DND-41 (cell line): ENCODE data around the gene KCNK4.

ENCODE experiments used
- CTCF ChIP-seq: IDR thresholded peaks from 2 replicates; pipeline ENCODE4 v1.5.1; 2012; ENCODE audit warnings: borderline replicate concordance, low read length, moderate library complexity, mild to moderate bottlenecking; ENCODE audit not compliant: poor library complexity, severe bottlenecking; ENCODE audit errors: extremely low read depth
- EZH2 ChIP-seq: IDR thresholded peaks from 3 replicates; pipeline ENCODE4 v1.6.1; 2012; ENCODE audit warnings: borderline replicate concordance, low read depth, mild to moderate bottlenecking, moderate library complexity, low read length, inconsistent platforms; ENCODE audit not compliant: severe bottlenecking

DNA sequence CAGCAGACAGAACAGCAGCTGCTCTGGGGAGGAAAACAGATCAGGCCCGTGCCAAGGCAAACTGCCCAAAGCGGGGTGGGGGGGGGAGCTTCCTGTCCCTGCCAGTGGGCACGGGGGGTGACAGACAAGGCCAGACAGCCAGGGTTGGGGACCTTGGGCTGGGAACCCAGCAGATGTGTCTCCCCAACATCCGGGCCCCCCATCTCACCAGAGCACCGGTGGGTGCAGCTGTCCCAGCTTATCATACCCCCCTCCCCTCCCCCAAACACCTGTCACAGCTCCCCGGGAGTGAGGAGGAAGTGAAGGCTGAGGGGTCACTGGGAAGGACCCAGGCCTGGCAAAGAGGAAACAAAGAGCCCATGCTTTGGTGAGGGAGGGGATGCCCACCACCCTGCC, 45.7 kb upstream of the KCNK4 start:
- TF ChIP-seq EZH2 (no peak), CTCF (no peak)
